ENCODE measurements around the gene FETUB. TPM values are rescaled to one million over a fixed set of nuclear protein-coding genes. Genes with fewer than 3 reads are reported as not detected.

The FETUB gene
- total and polyA plus RNA-seq, 12 donors, result not detected

GRCh38 chr3:186605078-186605477 is 35.1 kb upstream of the FETUB start:
- H3K9me3 ChIP-seq (replicated peaks in 1 of 3), result no peaks in the 10 kb centered on the region
- no peaks in the 10 kb centered on the region for H3K36me3 ChIP-seq (replicated peaks in 1 of 2)
- intact Hi-C loops (cut with DNase I), result loop anchor here in 1 of 2 donors (10.0 kb wide), 1 partner anchor 560 kb away; no protein-coding TSS in a partner anchor
- no peaks in the 10 kb centered on the region for H3K4me1 ChIP-seq (replicated peaks in 1 of 2)
- H3K27me3 ChIP-seq, result no peaks in the 10 kb centered on the region
- no peak overlapping the region for H3K4me3 ChIP-seq
- H3K27ac ChIP-seq, result no peak overlapping the region
- TF ChIP-seq POLR2A (IDR thresholded peaks at IDR 0.05), result no peak
- TF ChIP-seq CTCF (IDR thresholded peaks at IDR 0.05), result no peak
- no peak for DNase-seq

GRCh38 chr3:186605561-186606545 is 34.3 kb upstream of the FETUB start:
- no peak for DNase-seq
- TF ChIP-seq CTCF (IDR thresholded peaks at IDR 0.05) (no peak), POLR2A (IDR thresholded peaks at IDR 0.05) (no peak)
- H3K36me3 ChIP-seq (replicated peaks in 1 of 2), result no peaks in the 10 kb centered on the region
- no peaks in the 10 kb centered on the region for H3K4me1 ChIP-seq (replicated peaks in 1 of 2)
- H3K27me3 ChIP-seq, result no peaks in the 10 kb centered on the region
- WGBS, 4 donors, result 70 to 83% (median 77%) methylated on average over 5 of the region's 5 CpGs
- H3K4me3 ChIP-seq, result no peak overlapping the region
- intact Hi-C loops (cut with DNase I), result loop anchor here in 1 of 2 donors (10.0 kb wide), 1 partner anchor 559 kb away; no protein-coding TSS in a partner anchor
- no peaks in the 10 kb centered on the region for H3K9me3 ChIP-seq (replicated peaks in 1 of 3)
- no peak overlapping the region for H3K27ac ChIP-seq

DNA sequence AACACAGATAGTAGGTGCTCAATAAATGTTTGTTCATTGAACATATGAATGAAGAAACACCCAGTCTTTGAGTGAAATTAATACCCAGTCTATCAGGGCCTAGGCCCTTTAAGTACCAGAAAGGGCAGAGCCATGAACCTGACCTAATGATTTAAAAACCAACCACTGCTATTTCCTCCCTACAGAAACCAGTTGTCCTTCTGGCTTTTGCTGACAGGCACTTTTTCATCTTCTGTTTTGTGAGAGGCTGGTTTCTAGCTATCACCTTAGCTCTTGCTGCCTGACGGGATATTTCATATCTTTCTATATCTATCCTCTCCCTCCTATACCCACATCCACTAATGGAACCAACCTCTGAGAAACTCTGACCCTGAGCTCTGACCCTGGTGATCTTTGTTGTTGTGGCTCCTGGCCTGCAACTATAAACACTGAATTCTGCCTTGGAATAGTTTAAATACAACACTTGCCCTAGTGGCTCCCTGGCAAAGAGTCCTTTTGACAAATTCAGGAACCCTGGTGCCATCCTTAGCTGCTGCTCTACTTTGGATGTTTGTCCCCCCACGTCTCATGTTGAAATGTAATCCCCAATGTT is 31.5 kb upstream of the FETUB start:
- H3K4me1 ChIP-seq (replicated peaks in 1 of 2), result no peaks in the 10 kb centered on the region
- 79 to 86% (median 83%) methylated on average over 2 of the region's 2 CpGs for WGBS, 4 donors
- no peak overlapping the region for H3K27ac ChIP-seq
- no peaks in the 10 kb centered on the region for H3K27me3 ChIP-seq
- TF ChIP-seq POLR2A (IDR thresholded peaks at IDR 0.05), result no peak
- no peak for TF ChIP-seq CTCF (IDR thresholded peaks at IDR 0.05)
- H3K4me3 ChIP-seq, result no peak overlapping the region
- DNase-seq, result no peak
- intact Hi-C loops (cut with DNase I), result loop anchor here in 1 of 2 donors (10.0 kb wide), 1 partner anchor 556 kb away; no protein-coding TSS in a partner anchor
- H3K9me3 ChIP-seq (replicated peaks in 1 of 3), result no peaks in the 10 kb centered on the region
- H3K36me3 ChIP-seq (replicated peaks in 1 of 2), result no peaks in the 10 kb centered on the region

- H3K4me3 ChIP-seq, result no peak overlapping the region
- H3K27ac ChIP-seq, result no peak overlapping the region
- H3K9me3 ChIP-seq (replicated peaks in 1 of 3), result no peaks in the 10 kb centered on the region
- DNase-seq, result peak in 1 of 7 donors; percentile 3
- WGBS, 4 donors, result 80 to 89% (median 87%) methylated on average over 8 of the region's 8 CpGs
- H3K27me3 ChIP-seq, result no peaks in the 10 kb centered on the region
- intact Hi-C loops (cut with DNase I), result loop anchor here in 1 of 2 donors (10.0 kb wide), 1 partner anchor 555 kb away; no protein-coding TSS in a partner anchor
- H3K36me3 ChIP-seq (replicated peaks in 1 of 2), result no peaks in the 10 kb centered on the region
- H3K4me1 ChIP-seq (replicated peaks in 1 of 2), result no peaks in the 10 kb centered on the region
- TF ChIP-seq POLR2A (IDR thresholded peaks at IDR 0.05) (no peak), CTCF (IDR thresholded peaks at IDR 0.05) (no peak)
Observed at GRCh38 chr3:186609247-186609868, 30.8 kb upstream of the FETUB start.

All from adrenal gland (tissue), 12 donors.